Measurements from ENCODE around the gene RGS6.

- TF ChIP-seq CTCF (conservative IDR thresholded peaks at IDR 0.05; ENCODE audit: low read depth, low read length) (no peak), MAFK (IDR thresholded peaks at IDR 0.05; ENCODE audit: low read depth, low read length) (no peak), CHD1 (IDR thresholded peaks at IDR 0.05; ENCODE audit: low read depth, low read length) (no peak), POLR2A (IDR thresholded peaks at IDR 0.05; ENCODE audit: low read depth, low read length) (no peak), RFX5 (IDR thresholded peaks at IDR 0.05; ENCODE audit: low read depth, low read length) (no peak), RAD21 (IDR thresholded peaks at IDR 0.05; ENCODE audit: low read length) (no peak), MAZ (IDR thresholded peaks at IDR 0.05; ENCODE audit: borderline replicate concordance, low read depth, low read length) (no peak), USF2 (IDR thresholded peaks at IDR 0.05; ENCODE audit: low read depth, low read length) (no peak), SMC3 (IDR thresholded peaks at IDR 0.05; ENCODE audit: low read depth, low read length) (no peak)
- TF ChIP-seq, protein P1, sequence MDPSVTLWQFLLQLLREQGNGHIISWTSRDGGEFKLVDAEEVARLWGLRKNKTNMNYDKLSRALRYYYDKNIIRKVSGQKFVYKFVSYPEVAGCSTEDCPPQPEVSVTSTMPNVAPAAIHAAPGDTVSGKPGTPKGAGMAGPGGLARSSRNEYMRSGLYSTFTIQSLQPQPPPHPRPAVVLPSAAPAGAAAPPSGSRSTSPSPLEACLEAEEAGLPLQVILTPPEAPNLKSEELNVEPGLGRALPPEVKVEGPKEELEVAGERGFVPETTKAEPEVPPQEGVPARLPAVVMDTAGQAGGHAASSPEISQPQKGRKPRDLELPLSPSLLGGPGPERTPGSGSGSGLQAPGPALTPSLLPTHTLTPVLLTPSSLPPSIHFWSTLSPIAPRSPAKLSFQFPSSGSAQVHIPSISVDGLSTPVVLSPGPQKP (IDR thresholded peaks at IDR 0.05; ENCODE audit: borderline replicate concordance, low read depth, low read length), result no peak
Measured at GRCh38 chr14:72332871-72333270, 400.6 kb downstream of the RGS6 start.
